NT2/D1 (cell line): ENCODE measurements around the gene SIK1.
"Not testable (repeated sequence)": the region's sequence is repeated elsewhere in the genome, so short reads cannot be mapped to it uniquely, and the experiment has no call there.

Source experiments
- SUZ12 ChIP-seq: IDR thresholded peaks from 2 replicates; pipeline ENCODE4 v1.6.1; 2011; ENCODE audit not compliant: insufficient read length, insufficient read depth; ENCODE audit errors: extremely low read depth
- YY1 ChIP-seq: IDR thresholded peaks from 2 replicates; pipeline ENCODE4 v1.6.1; 2011; ENCODE audit not compliant: insufficient read length, insufficient read depth
- ZNF274 ChIP-seq: IDR thresholded peaks from 2 replicates; pipeline ENCODE4 v1.6.1; 2011; ENCODE audit warnings: mild to moderate bottlenecking, low read depth, low read length

DNA sequence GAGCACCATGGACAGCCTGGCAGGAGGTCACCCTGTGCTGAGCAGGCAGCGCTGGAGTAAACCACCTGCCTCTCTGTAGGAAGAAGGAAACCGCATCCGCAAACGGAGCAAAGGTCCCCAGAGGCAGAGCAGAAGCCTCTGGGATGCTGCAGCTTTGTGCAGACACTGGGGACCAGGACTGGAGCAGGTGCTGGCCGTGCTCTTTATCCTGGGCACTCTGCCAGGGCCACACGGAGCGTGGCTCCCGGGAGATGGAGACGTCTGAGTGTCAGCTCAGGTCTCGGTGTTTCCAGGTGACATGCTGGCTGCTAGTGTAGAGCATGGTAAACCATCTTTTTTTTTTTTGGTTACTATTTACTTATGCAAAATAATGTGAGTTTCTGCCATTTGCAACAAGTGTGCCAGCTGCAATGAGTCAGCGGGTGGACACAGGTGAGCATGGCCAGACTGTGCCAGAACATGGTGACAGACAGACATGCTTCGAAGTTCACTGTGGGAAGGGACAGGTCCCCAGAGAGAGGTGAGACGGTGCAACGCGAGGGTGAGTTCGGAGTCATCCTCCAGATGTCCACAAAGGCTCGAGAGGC lies 4.0 kb upstream of the SIK1 start:
- not testable (repeated sequence) for TF ChIP-seq YY1, ZNF274, SUZ12
